Suppressor macrophage (primary cell): Measurements from ENCODE around the gene FAM171A2.
"Not testable (repeated sequence)": the region's sequence is repeated elsewhere in the genome, so short reads cannot be mapped to it uniquely, and the experiment has no call there.

ENCODE experiments used
- DNase-seq, 4 experiments: peaks; one replicate each; pipeline ENCODE4 v3.0.0-alpha.2; 2020 to 2022

The FAM171A2 gene

GRCh38 chr17:44344939-44345453, 18.7 kb downstream of the FAM171A2 start, which contains the start of gene GRN:
Gene GRN (plus strand): TSS chr17:44345302. CDS start chr17:44349165, 3,863 bp downstream.
- peak; percentile 95 to 99 (median 98) for DNase-seq

- no peak for DNase-seq
These were observed 20.0 kb downstream of the FAM171A2 start for GRCh38 chr17:44343510-44344209.

DNA sequence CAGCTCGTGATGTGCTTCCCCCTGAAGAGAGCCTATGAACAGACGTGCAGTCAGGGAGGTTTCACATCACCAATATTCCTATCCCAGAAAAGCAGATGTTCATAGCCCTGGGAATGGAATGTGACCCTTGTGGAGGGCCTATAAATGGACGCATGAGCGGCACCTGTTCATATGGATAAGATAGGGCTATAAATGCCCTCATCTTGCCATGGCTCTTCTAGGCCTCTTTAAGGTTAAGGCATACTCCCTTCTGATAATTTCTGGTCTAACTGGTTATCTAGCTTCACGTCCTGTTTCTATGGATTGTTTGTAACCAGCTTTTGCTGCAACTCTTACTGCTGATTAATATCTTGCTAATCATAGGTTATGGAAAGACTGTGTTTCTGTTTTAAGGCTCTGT, 23.1 kb downstream of the FAM171A2 start:
- not testable (repeated sequence) for DNase-seq

DNA sequence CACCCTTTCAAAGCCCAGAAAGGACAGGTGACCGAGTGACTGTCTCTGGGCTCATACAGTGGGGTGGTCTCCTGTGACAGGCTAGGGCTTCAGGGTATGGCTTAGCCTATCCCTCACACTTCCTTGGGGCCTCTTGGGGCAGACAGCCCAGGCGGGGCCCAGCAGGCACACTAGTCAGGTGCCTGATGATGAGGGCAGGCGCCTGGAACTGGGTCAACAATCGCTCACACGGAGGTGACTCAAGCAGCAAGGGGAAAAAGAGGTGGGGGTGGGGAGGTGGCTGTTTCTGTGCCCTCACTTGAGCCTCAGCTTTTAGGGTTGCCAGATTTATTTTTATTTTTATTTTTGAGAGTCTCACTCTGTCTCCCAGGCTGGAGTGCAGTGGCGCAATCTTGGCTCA, 25.0 kb downstream of the FAM171A2 start:
- DNase-seq: peak; percentile 87 to 91 (median 89)

DNA sequence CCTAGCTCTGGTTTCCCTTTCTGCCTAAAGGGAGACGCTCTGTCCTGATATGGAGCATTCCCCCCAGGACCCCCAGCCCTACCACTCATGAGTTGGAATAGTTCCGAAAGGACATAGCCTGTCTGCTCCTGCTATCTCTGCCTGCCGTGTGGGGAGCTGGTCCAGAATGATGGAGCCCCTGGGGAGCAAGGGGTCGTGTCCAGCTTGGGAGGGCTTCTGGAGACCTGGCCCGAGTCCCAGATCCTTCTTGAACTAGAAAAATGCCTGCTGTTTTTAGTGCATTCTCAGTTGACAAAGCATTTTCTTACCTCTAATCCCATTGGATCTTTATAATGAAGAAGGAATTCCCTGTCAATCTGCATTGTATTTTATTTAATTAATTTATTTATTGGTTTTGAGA, 27.7 kb downstream of the FAM171A2 start:
- no peak for DNase-seq

DNA sequence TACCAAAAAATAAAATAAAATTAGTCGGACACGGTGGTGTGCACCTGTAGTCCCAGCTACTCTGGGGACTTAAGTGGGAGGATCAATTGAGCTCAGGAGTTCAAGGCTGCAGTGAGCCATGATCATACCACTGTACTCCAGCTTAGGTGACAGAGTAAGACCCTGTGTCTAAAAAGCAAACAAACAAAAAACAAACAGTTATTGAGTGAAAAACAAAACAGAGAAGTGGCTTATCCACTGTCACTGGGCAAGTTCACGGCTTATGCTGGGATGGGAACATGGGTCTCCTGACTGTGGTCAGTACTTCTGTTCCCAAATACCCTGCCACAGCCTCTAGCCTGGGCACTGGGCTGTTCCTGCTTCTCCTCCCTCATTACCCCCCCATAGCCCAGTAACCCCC, 28.1 kb downstream of the FAM171A2 start:
- peak; percentile 63 to 81 (median 76) for DNase-seq

GRCh38 chr17:44334727-44335126, 28.9 kb downstream of the FAM171A2 start:
- peak; percentile 58 to 77 (median 72) for DNase-seq

- DNase-seq: no peak
These were observed 29.3 kb downstream of the FAM171A2 start for GRCh38 chr17:44334315-44334714.

DNA sequence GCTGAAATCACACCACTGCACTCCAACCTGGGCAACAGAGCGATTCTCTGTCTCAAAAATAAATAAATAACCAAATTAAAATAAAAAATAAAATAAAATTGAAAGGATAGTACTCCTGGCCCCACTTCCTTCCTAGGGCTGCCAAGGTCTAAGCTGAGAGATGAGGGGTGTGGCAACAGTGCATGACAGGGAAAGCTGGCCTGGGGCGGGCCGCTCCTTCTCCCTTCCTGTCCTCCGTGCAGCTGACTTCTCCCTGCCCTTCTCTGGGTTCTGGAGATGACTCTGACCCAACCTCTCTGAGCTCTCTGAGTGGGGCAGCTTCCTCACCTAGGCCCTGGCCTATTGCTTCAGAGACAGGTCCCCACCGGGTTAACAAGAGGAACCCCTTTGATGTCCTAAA, 30.3 kb downstream of the FAM171A2 start:
- peak; percentile 74 to 91 (median 86) for DNase-seq

- peak; percentile 90 to 94 (median 92) for DNase-seq
These were observed 32.3 kb downstream of the FAM171A2 start for GRCh38 chr17:44331249-44331760.

DNA sequence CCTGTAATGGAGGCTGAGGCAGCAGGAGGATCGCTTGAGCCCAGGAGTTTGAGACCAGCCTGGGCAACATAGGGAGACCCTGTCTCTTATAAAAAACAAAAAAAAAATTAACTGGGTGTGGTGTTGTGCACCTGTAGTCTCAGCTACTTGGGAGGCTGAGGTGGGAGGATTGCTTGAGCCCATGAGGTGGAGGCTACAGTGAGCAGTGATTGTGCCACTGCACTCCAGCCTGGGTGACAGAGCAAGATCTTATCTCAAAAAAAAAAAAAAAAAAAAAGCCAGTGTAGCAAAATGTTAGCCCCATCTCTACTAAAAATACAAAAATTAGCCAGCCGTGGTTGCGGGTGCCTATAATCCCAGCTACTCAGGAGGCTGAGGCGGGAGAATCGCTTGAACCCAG, 33.4 kb downstream of the FAM171A2 start:
- DNase-seq: not testable (repeated sequence)

DNA sequence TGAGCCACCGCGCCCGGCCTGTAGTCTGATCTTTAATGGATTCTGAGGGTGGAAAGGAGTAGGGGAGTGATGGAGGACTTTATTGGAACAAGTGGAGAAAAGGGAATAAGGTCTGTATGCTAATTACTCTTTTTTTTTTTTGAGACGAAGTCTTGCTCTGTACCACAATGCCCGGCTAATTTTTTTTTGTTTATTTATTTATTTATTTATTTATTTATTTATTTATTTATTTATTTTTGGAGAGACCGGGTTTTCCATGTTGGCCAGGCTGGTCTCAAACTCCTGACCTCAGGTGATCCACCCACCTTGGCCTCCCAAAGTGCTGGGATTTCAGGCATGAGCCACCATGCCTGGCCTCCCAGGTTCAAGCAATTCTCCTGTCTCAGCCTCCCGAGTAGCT, 34.1 kb downstream of the FAM171A2 start:
- not testable (repeated sequence) for DNase-seq

DNA sequence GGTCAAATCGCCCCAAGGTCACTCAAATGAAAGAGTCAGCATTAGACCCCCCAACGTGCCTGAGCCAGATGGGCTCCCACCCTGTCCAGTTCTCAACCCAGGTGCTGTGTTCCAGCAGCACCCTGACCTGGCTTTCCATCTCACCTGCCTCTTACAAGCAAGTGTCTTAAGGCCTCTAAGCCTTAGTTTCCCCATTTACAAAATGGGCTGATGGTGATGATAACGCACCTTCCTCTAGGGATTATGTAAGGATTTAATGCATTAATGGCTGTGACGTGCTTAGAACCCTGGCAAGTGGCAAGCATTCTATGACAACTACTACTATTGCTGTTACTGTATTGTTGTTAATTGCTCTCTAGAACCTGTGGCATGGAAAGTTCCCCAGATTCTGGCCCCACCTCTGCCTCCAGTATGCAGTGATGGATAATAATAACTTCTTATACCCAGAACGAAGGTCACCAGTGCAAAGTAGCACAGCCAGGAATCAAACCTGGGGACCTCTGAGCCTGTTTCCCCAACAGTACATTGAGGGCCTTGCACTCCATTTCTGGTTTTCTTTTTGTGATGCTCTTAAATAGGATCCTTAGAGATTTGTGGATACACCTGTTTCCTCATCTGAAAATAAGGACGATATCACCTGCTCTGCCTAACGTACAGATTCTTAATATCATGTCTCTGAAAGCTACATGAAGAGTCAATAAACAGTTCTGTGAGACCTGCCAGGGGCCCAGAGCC, 35.8 kb downstream of the FAM171A2 start:
- DNase-seq: no peak

DNA sequence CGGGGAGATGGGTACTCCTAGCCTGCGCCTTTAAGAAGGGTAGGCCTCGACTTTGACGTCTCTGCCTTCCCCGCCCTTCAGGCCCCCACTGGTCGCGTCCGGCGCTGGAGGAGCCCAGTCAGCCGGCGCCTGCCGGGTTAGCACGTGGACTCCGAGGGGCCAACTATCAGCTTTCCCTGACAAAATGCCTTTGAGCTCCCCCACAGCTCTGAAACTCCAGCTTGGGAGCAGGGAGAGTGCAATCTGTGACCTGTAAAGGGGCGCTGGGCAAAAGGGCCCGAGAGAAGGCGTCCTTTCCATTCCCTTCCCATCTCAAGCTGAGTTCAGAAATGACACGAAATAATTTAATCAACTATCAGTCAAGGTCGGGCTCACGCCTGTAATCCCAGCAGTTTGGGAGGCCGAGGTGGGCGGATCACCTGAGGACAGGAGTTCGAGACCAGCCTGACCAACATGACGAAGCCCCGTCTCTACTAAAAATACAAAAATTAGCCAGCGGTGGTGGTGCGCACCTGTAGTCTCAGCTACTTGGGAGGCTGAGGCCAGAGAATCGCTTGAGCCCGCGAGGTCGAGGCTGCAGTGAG, 36.7 kb downstream of the FAM171A2 start:
- DNase-seq: peak; percentile 96 to 98 (median 98)

GRCh38 chr17:44324571-44325275, 38.9 kb downstream of the FAM171A2 start, which contains the start of gene SLC25A39:
Gene SLC25A39 (minus strand): TSS chr17:44324823. CDS start chr17:44323562, 1,261 bp downstream.
- peak; percentile 97 to 99 (median 98) for DNase-seq

DNA sequence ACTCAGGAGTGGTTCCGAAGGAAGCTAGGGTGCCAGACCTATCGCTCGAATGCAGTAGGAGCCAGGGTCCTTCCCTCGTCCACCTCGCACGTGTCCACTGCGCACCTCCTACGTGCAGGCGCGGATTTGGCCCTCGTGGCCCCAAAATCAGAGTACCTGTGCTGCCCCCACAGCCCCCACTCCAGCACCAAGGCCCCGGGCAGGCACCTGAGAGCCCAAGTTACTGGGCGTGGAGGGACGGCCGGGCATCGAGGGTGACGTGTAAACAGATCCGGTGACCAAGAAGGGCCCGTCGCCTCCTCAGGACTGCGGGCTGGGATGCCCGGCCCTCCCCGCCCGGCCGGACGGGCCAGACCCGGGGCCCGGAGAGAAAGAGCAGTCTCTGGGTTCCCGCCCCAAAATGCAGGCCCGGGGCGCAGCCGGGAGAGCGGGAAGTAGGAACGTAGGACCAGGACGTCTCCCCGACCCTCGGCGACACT, 39.5 kb downstream of the FAM171A2 start:
- DNase-seq: peak; percentile 31 to 55 (median 40)

GRCh38 chr17:44323359-44324091, 40.1 kb downstream of the FAM171A2 start:
- no peak for DNase-seq

DNA sequence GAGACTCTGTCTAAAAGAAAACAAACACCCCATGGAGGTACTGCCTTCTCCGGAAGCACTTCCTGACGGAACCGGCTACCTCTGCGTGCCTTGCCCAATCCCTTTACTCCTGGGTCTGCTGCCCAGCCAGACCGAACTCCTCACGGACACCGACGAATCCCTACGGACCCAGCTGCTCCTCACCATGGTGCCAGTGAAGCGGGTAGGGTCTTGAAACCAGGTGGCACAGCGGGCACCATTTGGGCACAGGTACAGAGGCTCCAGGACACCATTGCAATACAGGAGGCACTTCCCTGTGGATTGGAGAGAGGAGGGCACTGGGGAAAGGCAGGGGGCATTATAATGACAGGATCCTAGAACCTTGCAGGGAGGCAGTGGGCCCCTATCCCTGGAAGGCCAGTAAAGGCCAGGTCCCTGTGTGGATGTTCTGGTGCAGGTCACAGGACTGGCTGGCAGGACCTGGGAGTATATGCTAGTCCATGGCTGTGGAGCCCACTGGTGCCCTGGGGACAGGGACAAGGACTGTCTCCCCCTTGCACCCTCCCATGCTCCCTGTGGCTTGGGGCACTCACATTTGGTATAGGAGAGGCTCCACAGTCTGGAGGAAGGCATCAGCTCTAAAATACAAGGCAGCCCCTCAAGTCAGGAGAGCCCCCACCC, 41.3 kb downstream of the FAM171A2 start:
- no peak for DNase-seq

DNA sequence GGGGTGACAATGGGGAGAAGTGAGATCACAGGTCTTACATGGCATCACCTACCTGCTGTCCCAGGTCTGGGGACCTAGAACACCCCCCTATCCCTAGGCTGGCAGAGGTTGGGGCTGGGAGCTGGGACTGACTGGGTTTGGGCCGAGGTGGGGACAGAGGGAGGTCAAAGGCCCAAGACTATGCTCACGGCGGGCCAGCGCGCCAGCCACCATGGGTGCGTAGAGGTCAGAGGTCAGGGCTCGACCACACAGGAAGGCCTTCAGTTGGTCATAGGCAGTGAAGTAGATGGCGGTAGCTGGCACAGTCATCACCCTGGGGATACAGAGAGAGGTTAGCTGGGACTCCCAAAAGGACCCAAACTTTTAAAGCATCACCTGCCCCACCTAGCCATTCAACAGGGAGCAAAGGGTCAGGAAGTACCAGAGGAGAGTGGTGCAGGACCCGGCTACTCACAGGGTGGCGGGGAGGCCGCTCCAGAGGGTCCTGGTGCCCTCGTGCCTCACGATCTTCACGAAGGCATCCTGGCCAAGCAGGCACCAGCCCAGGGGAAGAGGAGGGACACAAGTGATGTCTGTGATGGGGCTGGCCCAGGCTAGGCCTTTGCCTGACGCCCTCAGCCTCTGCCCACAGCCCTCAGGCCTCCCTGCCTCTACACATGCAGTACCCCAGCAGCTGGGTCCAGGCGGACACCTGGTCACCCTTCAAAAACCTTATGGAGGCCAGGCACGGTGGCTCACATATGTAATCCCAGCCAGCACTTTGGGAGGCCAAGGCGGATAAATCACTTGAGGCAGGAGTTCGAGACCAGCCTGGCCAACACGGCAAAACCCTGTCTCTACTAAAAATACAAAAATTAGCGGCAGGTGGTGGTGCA, 42.2 kb downstream of the FAM171A2 start:
- DNase-seq: no peak

GRCh38 chr17:44320066-44320465, 43.6 kb downstream of the FAM171A2 start:
- DNase-seq: no peak
